Fibroblast of mammary gland (primary cell): Measurements from ENCODE around the gene TNFRSF6B.

Experiments
- DNase-seq: peaks from one replicate; pipeline ENCODE4 v3.0.0-alpha.2; 2010; ENCODE audit warnings: low read depth
- H3K4me3 ChIP-seq: 2 replicates; pipeline ENCODE4 v1.5.1; 2011; ENCODE audit warnings: low read depth, mild to moderate bottlenecking, low read length, moderate library complexity; ENCODE audit not compliant: control insufficient read depth
- CTCF ChIP-seq: conservative IDR thresholded peaks from 2 replicates; pipeline ENCODE4 v1.5.1; 2011; ENCODE audit warnings: low read depth, low read length, inconsistent platforms; ENCODE audit not compliant: control insufficient read depth, insufficient read depth

The TNFRSF6B gene

GRCh38 chr20:63734111-63734945 is 37.9 kb downstream of the TNFRSF6B start:
- H3K4me3 ChIP-seq: no peak overlapping the region
- TF ChIP-seq CTCF: no peak
- no peak for DNase-seq

- H3K4me3 ChIP-seq: no peak overlapping the region
- TF ChIP-seq CTCF: no peak
- no peak for DNase-seq
Measured at GRCh38 chr20:63734946-63735858, 38.8 kb downstream of the TNFRSF6B start.

- no peak within 1 kb of the TSS for H3K4me3 ChIP-seq
- no peak for DNase-seq
- TF ChIP-seq CTCF: no peak
Measured at GRCh38 chr20:63735859-63736718, 39.6 kb downstream of the TNFRSF6B start, which contains the start of gene LIME1. Gene LIME1 (plus strand): TSS chr20:63736664. CDS start chr20:63737550, 886 bp downstream.

- no peak overlapping the region for H3K4me3 ChIP-seq
- no peak for TF ChIP-seq CTCF
- DNase-seq: no peak
Measured at GRCh38 chr20:63736893-63737694, 40.6 kb downstream of the TNFRSF6B start.

GRCh38 chr20:63737695-63737944 is 41.2 kb downstream of the TNFRSF6B start:
- DNase-seq: no peak
- no peak overlapping the region for H3K4me3 ChIP-seq

More at GRCh38 chr20:63737695-63737944, 41.2 kb downstream of the TNFRSF6B start:
- no peak for TF ChIP-seq CTCF
